Osteoblast (primary cell): ENCODE measurements around the gene A2M. TPM values are rescaled to one million over a fixed set of nuclear protein-coding genes. Genes with fewer than 3 reads are reported as not detected.

Experiments
- DNase-seq: peaks from one replicate; pipeline ENCODE4 v3.0.0; 2011; ENCODE audit warnings: low spot score, mixed read lengths; ENCODE audit not compliant: insufficient read length; ENCODE audit errors: missing footprints
- H2AFZ ChIP-seq: 2 replicates; pipeline ENCODE4 v1.6.0; 2011; ENCODE audit warnings: mild to moderate bottlenecking, low read length
- H3K27ac ChIP-seq: 2 replicates; pipeline ENCODE4 v1.5.1; 2011; ENCODE audit warnings: mild to moderate bottlenecking, low read depth, low read length, moderate library complexity
- H3K27me3 ChIP-seq: 2 replicates; pipeline ENCODE4 v1.6.0; 2012; ENCODE audit warnings: mild to moderate bottlenecking, control low read depth, inconsistent platforms, low read length, moderate library complexity; ENCODE audit not compliant: insufficient read depth
- H3K36me3 ChIP-seq: 2 replicates; pipeline ENCODE4 v1.5.1; 2011; ENCODE audit warnings: mild to moderate bottlenecking, low read length, control low read depth, moderate library complexity; ENCODE audit not compliant: insufficient read depth
- H3K4me1 ChIP-seq: 2 replicates; pipeline ENCODE4 v1.5.1; 2011; ENCODE audit warnings: mild to moderate bottlenecking, low read length, control low read depth, moderate library complexity; ENCODE audit not compliant: insufficient read depth
- H3K4me2 ChIP-seq: 2 replicates; pipeline ENCODE4 v1.6.0; 2011; ENCODE audit warnings: mild to moderate bottlenecking, low read length; ENCODE audit not compliant: insufficient read depth
- H3K4me3 ChIP-seq: fragments of 200-600 bp; sonication (generic); 3 replicates; pipeline ENCODE4 v1.5.1; 2012; ENCODE audit warnings: mild to moderate bottlenecking, low read length, inconsistent platforms; ENCODE audit not compliant: insufficient read depth
- H3K79me2 ChIP-seq: 2 replicates; pipeline ENCODE4 v1.6.0; 2012; ENCODE audit warnings: mild to moderate bottlenecking, low read length, control low read depth, inconsistent platforms; ENCODE audit not compliant: insufficient read depth
- H3K9me3 ChIP-seq: 2 replicates; pipeline ENCODE4 v1.5.1; 2011; ENCODE audit warnings: low read depth, low read length, control low read depth
- H4K20me1 ChIP-seq: 2 replicates; pipeline ENCODE4 v1.6.0; 2012; ENCODE audit warnings: mild to moderate bottlenecking, low read length, control low read depth; ENCODE audit not compliant: insufficient read depth
- CTCF ChIP-seq: IDR thresholded peaks from 2 replicates; pipeline ENCODE4 v1.5.1; 2011; ENCODE audit warnings: mild to moderate bottlenecking, low read depth, low read length, moderate library complexity; ENCODE audit errors: extremely low read depth
- total RNA-seq: library from RNA; depleted of rRNA; stranded (reverse); fragments of >200 nt; gene quantifications from 2 replicates; pipeline ENCODE4 v1.2.3, GENCODE V29; 2012

A2M gene
- total RNA-seq, 1 donor = 2.2 TPM

GRCh38 chr12:9070351-9070750, 45.4 kb downstream of the A2M start:
- Histone ChIP-seq H3K4me3 (no peak overlapping the region), H3K36me3 (no peaks in the 10 kb centered on the region), H3K4me1 (no peaks in the 10 kb centered on the region), H4K20me1 (no peaks in the 10 kb centered on the region), H3K4me2 (no peak overlapping the region), H3K27me3 (no peaks in the 10 kb centered on the region), H3K9me3 (no peaks in the 10 kb centered on the region), H3K79me2 (no peaks in the 10 kb centered on the region), H3K27ac (no peak overlapping the region), H2AFZ (no peak overlapping the region)
- TF ChIP-seq CTCF = no peak
- DNase-seq = no peak

GRCh38 chr12:9068600-9068999, 47.1 kb downstream of the A2M start:
- H3K4me3 ChIP-seq = no peak overlapping the region
- H3K36me3 ChIP-seq = no peaks in the 10 kb centered on the region
- no peak for DNase-seq
- H3K9me3 ChIP-seq = no peaks in the 10 kb centered on the region
- H3K27me3 ChIP-seq = no peaks in the 10 kb centered on the region
- peaks cover 5% of the 10 kb centered on the region for H3K4me1 ChIP-seq
- H3K79me2 ChIP-seq = no peaks in the 10 kb centered on the region
- TF ChIP-seq CTCF = no peak
- no peak overlapping the region for H3K27ac ChIP-seq
- no peaks in the 10 kb centered on the region for H4K20me1 ChIP-seq
- no peak overlapping the region for H3K4me2 ChIP-seq
- no peak overlapping the region for H2AFZ ChIP-seq

- Histone ChIP-seq H3K9me3 (no peaks in the 10 kb centered on the region), H3K27me3 (no peaks in the 10 kb centered on the region), H3K27ac (no peak overlapping the region), H3K4me3 (no peak overlapping the region), H3K4me1 (peaks cover 6% of the 10 kb centered on the region), H4K20me1 (no peaks in the 10 kb centered on the region), H2AFZ (no peak overlapping the region), H3K36me3 (no peaks in the 10 kb centered on the region), H3K79me2 (no peaks in the 10 kb centered on the region), H3K4me2 (no peak overlapping the region)
- TF ChIP-seq CTCF = no peak
- DNase-seq = no peak
Measured at GRCh38 chr12:9068086-9068485, 47.6 kb downstream of the A2M start.

- no peaks in the 10 kb centered on the region for H3K79me2 ChIP-seq
- H3K4me3 ChIP-seq = no peak overlapping the region
- DNase-seq = no peak
- no peaks in the 10 kb centered on the region for H3K27me3 ChIP-seq
- H3K4me2 ChIP-seq = no peak overlapping the region
- no peaks in the 10 kb centered on the region for H3K9me3 ChIP-seq
- peaks cover 6% of the 10 kb centered on the region for H3K4me1 ChIP-seq
- TF ChIP-seq CTCF = no peak
- no peaks in the 10 kb centered on the region for H4K20me1 ChIP-seq
- H2AFZ ChIP-seq = no peak overlapping the region
- H3K27ac ChIP-seq = no peak overlapping the region
- no peaks in the 10 kb centered on the region for H3K36me3 ChIP-seq
Measured at GRCh38 chr12:9066755-9067423, 48.8 kb downstream of the A2M start.
